GM18867 (cell line): Measurements from ENCODE around the gene DSC2.
"Not testable (repeated sequence)": the region's sequence is repeated elsewhere in the genome, so short reads cannot be mapped to it uniquely, and the experiment has no call there.

Source experiments
- ATAC-seq: cut with Tn5 transposase; IDR thresholded peaks from one replicate; pipeline ENCODE4 v1.9.1; 2021; ENCODE audit warnings: mild to moderate bottlenecking, moderate library complexity; ENCODE audit not compliant: unreplicated experiment

The DSC2 gene

DNA sequence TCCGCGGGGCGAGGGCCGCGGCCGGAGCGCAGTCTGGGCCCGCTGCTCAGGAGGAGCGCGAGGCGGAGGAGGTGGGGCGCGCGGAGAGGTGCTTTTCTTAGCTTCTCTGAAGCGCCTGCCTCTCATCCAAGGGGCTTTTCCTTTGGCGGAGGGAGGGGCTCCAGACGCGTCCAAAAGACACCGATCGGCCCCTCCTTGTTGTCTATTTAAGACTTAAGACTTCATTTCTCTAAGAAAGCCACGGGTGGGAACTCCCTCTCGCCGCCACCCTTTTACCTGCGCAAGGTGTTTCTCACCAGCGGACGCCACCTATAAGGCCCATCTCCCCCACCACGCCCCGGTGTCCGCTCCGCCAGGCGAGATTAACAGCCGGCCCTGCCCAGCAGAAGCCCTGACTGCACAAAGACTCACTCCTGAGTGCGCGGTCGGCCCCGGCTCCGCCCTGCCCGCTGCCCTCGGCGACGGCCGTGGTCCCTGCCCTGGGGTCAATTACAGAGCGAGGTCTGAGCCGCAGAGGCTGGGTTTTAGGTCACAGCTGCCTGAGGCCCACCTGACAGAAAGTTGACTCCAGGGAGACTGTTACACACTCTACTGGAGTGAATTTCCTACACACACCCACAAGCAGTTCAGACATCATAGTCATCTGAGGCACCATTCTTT is at the start of gene DSC2:
TSS of gene DSC2 (minus strand) at position 397 of the 660 bp plus-strand sequence. CDS start 450 bp downstream, outside the sequence.
- no peak for ATAC-seq

DNA sequence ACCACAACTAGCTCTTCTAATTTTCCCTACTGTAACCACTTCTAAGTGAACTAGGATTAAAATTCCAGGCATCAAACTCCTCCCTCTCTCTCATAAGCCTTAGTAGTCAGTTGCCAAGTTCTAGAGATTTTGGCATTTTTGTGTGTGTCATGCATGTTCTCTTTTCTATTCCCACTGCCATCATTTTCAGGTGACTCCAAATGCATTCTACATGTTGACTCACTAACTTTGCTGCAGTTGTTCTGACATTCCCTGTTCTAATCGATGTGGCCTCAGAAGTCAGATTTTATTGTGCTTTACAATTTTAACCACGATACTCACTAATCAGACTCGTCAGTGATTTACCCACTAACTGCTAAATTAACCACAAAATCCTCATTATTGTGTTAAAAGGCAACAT is 47.1 kb upstream of the DSC2 start:
- ATAC-seq = no peak

DNA sequence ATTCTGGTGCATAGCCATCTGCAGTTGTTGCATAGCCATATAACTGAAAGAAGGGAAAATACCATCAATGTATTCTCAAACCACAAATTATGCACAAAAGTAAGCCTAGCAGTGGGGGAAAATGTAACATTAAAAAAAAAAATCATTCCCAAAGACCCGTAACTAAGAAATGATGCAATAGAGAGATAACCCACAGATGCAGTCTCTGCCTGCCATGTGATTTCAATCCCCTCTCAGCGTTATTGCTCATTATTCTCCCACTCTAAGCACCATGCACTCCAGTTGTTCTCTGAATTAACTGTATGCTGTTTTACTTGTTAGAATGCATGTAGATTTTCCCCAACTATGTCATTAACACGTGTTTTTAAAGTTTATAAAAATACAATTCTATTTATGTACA is 46.4 kb upstream of the DSC2 start:
- no peak for ATAC-seq

DNA sequence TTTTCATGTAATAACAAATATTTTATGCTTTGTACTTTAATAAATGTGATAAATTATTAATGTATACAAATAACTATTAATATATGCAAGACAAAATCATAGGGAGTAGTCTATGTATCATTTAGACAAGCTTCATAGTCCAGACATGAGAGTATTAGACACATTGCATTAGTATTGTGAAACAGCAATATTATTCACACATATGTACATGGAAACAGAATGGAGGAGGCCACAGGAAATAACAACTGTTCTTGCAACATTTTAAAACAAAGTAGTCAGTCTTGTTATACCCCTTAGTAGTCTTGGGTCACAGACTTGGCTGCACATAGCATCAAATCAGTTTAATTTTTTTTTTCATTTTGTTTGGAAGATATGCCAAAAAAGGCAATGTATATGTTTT is 44.6 kb upstream of the DSC2 start:
- no peak for ATAC-seq

GRCh38 chr18:31143025-31143424 is 40.8 kb upstream of the DSC2 start:
- no peak for ATAC-seq

DNA sequence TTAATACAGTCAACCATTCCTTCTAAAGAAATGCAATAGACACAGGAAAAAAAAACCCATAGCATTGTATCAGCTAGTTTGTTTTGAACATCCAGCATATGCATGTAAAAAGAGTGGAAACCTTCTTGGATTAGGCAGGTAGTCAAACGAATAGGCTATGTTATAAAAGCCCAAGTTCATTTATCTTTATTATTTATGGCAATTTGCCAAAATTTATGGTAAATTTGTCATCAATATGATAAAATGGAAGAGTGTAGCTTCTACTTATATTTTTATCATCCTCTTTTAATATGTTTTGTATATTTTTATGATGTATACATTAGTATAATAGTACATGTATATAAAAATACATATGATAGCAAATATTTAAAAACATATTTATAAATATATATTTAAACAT is 36.5 kb upstream of the DSC2 start:
- ATAC-seq = no peak

- ATAC-seq = no peak
Observed at GRCh38 chr18:31134988-31135529, 32.8 kb upstream of the DSC2 start.

- ATAC-seq = no peak
Observed at GRCh38 chr18:31129398-31130115, 27.3 kb upstream of the DSC2 start.

DNA sequence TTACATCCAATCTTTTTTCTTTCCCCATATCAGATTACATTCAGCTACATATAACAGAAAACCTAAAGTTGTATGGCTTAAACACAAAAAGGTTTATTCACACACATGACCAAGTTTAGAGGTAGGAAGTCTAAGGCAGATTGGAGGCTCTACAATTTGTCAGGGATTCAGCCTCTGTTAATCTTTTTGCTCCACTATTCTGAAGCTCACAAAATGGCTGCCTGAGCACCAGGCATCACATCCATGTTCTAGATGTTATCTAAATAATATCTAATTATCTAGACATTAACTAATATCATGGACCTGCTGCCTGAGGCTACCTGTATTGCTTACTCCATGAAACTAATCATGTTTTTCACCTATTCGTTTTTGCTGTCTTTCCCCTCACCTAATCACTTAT is 23.7 kb upstream of the DSC2 start:
- no peak for ATAC-seq

GRCh38 chr18:31123125-31123524 is 20.9 kb upstream of the DSC2 start:
- ATAC-seq = not testable (repeated sequence)

GRCh38 chr18:31120594-31120993 is 18.4 kb upstream of the DSC2 start:
- peak; percentile 67 for ATAC-seq

DNA sequence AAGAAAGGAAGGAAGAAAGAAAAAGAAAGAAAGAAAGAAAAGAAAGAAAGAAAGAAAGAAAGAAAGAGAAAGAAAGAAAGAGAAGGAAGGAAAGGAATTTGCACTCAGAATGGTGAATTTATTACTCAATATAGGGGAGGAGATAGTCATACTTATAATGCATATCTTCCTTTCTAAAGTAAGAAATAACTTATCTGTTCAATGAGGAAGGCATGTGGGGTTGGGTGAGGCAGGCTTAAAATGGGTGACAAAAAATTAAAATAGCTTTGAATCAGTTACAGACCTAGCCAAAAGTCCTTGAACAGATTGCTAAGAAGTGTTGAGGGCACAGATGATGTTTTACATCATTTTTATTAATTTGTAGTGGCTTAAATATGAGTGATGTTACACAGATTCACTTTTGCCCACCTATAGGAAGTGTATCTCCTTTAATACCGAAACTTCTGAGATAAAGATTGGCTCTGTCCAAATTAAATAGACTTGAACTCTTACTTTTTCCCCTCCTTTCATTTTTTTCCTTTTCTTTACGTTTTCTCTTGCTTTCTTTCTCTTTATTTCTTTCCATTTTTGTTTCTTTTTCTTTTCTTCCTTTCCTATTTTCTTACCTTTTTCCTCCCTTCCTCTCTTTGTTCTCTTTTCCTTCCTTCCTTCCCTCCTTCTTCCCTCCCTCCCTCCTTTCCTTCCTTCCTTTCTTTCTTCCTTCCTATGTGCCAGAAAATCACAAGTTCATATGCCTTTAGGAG is 14.8 kb upstream of the DSC2 start:
- ATAC-seq = no peak

GRCh38 chr18:31112804-31113203 is 10.6 kb upstream of the DSC2 start:
- no peak for ATAC-seq

DNA sequence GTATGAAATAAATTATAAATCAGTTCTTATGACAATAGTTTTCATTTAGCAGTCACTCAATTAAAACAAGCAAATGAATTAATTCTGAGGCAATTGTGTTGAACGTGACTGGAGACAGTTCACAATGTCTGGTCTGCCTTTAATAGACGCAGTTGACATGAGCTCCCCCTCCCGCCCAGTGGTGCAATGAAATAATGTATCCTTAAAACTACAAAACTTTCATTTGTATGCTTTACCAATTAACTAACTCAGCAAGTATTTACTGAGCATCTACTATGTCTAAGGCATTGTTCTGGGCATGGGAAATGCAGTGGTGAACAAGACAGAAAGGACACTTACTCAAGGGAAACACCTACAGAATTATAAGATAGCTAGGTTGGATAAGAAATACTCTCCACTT is 3.5 kb upstream of the DSC2 start:
- ATAC-seq = no peak

DNA sequence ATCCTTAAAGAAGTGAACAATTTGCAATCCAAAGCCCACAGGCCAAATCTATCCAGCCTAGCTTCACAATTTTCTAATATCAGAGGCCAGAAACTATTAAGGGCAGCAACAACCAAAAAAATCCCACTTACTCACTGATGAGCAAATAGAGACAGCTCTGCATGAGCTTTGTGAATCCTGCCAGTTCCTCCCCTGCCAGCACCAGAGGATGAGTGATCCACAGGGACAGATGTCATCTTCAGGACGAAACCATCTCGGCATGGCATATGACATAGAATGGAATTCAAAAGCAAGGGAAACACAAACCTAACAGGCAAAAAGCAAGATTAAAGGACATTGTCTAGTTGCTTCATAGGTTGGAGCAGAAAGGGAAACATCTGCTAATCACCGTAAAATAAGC is 2.2 kb upstream of the DSC2 start:
- no peak for ATAC-seq

DNA sequence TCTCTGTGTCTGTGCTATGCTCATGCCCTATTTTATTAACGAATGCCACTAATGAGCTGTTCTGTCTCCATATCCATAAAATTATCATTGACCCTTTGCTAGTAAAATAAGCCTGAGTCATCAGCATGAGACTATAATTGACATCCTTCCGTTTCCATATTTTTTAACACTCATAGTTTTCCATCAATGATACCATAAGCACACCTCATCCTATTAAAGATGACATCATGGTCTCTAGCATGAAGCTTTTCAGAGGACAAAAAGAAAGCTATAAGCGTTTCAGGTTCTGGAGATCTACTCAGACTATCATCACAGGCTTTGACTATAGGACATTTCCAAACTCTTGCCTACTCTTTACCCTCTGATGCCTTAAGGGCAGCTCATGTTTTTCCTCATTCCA is 1.2 kb upstream of the DSC2 start:
- no peak for ATAC-seq

DNA sequence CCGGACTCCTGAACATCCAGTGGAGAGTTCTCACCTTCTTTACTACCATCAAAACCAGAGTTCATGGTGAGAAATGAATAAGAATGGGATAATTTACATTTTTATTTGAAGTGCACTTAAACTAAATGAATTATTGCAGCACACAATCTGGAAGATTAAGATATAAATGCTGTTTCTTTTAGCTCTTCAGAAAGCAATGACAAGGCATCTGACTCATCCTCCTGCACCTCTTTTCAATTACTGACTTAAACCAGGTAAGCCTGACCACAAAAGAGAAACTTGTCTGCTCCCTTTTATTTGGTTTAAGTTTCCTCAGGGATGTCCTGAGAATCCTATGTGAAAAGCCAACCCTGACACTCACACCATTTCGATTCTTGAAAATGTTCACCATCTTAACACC is 720 bp upstream of the DSC2 start:
- ATAC-seq = no peak

- no peak for ATAC-seq
Observed at GRCh38 chr18:31101183-31102024, 817 bp downstream of the DSC2 start.

DNA sequence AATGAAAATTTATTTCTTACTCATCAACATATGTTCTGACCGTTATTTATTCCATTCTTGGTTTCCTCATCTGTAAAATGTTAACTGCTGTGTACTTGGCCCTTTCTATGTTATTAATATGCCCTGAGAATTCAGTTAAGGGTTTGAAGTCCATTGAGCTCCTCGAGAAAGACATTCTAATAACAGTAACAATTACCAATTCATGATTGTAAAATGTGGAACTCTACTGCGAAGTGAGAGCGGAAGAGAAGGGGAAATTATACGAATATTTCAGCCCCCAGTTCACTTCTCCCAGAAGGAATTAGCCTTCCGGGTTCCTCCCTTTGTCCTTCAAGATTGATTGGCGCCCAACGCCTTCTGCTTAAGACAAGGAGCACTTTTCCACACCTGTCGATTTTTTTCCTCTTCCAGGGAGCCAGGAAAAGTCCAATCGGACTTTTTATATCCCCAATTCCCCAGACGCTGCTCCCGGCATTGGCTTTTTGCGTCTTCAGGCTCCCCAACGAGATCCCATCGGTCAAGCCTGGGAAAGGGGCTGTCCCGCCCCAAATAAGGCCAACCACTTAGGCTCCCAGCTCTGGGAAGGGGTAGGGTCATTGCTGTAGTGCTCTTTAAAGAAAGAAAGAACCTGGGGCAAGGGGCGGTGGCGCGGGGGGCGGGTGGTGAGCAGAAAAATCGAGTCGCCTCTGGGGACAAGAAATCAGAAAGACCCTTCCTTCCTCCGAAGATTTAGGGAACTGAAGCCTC is 1.6 kb downstream of the DSC2 start:
- ATAC-seq = no peak
